ENCODE results near the gene CELSR1.
"Not testable (repeated sequence)": the region's sequence is repeated elsewhere in the genome, so short reads cannot be mapped to it uniquely, and the experiment has no call there.

The CELSR1 gene

GRCh38 chr22:46312848-46313247 lies 224.6 kb downstream of the CELSR1 start:
- not testable (repeated sequence) for DNase-seq

DNA sequence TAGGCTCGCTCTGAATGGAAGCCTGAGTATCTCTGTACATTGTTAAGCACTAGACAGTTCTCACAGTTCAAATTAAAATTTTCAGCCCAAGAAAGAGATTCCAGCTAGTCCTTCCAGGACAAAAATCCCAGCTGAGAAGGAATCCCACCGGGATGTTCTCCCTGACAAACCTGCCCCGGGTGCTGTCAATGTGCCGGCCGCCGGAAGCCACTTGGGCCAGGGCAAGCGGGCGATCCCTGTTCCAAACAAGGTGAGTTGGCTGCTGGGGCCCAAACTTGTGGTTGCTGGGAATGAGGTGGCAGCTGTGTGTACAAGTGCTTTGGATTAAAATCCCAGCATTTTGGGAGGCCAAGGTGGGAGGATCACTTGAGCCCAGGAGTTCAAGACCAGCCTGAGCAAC lies 225.4 kb downstream of the CELSR1 start:
- no peak for DNase-seq

All from GDM1 (cell line).